Skeletal muscle tissue (tissue), 4 donors: ENCODE measurements around the gene PIR. TPM values are rescaled to one million over a fixed set of nuclear protein-coding genes. Genes with fewer than 3 reads are reported as not detected.

Experiments used
- H3K27ac ChIP-seq: one replicate; pipeline ENCODE4 v1.7.0; 2013; ENCODE audit warnings: mild to moderate bottlenecking, low read depth, low read length, inconsistent platforms
- H3K27me3 ChIP-seq, 3 donors: one replicate each; pipeline ENCODE4 v1.7.0; 2013; ENCODE audit warnings: low read length in 3 of 3; ENCODE audit not compliant: control insufficient read depth in 3 of 3, insufficient read depth in 3 of 3
- H3K36me3 ChIP-seq, 3 donors: one replicate each; pipeline ENCODE4 v1.7.0; 2013; ENCODE audit warnings: low read length in 3 of 3; ENCODE audit not compliant: control insufficient read depth in 3 of 3, insufficient read depth in 3 of 3
- H3K4me1 ChIP-seq, 3 donors: one replicate each; pipeline ENCODE4 v1.7.0; 2013; ENCODE audit warnings: low read length in 3 of 3, mild to moderate bottlenecking in 3 of 3; ENCODE audit not compliant: control insufficient read depth in 3 of 3, insufficient read depth in 3 of 3
- H3K4me3 ChIP-seq, 3 donors: one replicate each; pipeline ENCODE4 v1.7.0; 2013; ENCODE audit warnings: low read length in 3 of 3
- H3K9ac ChIP-seq, 3 donors: one replicate each; pipeline ENCODE4 v1.7.0; 2013; ENCODE audit warnings: low read length in 3 of 3, mild to moderate bottlenecking in 3 of 3, moderate library complexity in 2 of 3, low read depth in 1 of 3
- H3K9me3 ChIP-seq, 3 donors: one replicate each; pipeline ENCODE4 v1.7.0; 2013; ENCODE audit warnings: low read length in 3 of 3; ENCODE audit not compliant: control insufficient read depth in 3 of 3
- total RNA-seq: library from RNA; depleted of rRNA; stranded (reverse); fragments of >200 nt; gene quantifications from one replicate; pipeline ENCODE4 v1.2.3, GENCODE V29; 2014
- donor health status: Osteomylitis.

The PIR gene
- 3.1 TPM for total RNA-seq

DNA sequence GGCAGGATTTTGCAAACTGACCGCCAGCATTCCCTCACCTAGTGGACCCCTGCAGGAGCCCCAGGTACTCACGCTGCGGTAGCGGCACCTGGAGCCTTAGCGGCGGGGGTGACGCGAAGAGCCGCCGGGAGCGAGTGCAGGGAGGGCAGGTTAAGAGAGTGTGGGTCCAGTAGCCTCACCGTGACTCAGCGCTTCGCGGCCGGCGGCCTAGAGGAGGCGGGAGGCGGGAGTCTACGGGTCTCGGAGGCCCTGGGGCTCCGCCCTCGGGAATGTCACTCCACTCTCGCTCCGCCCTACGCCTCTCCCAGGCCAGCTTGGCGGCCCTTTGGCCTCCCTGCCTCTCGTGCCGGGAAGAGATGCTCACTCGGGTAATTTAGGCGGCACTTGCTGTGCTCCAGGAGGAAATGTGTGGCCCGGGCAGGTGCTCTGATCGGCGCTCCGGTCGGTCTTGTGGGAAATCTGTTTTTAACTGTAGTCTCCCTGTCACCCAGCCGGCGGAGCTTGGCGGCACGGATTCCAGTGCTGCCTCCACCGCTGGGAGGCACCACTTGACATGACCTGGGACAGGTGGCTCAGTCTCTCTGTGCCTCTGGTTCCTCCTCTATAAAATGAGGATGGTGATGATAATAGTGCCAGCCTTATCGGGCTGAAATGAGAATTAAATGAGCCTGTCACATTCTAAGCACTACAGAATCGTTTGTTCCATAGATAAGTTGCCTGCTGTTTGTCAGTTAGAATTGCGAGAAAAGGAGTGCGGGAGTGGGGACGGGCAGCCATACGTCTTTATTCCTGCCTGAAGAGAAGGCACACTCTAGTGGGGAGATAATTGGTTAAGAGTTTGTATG lies at the start of gene PIR:
TSS of gene PIR (minus strand) at position 216 of the 845 bp plus-strand sequence. CDS start 2,076 bp downstream, outside the sequence.
- peaks cover 6 to 12% (median 9%) of the 10 kb centered on the region in 3 donors for H3K4me1 ChIP-seq
- peaks cover 0 to 3% (median 0%) of the 10 kb centered on the region in 3 donors for H3K27me3 ChIP-seq

DNA sequence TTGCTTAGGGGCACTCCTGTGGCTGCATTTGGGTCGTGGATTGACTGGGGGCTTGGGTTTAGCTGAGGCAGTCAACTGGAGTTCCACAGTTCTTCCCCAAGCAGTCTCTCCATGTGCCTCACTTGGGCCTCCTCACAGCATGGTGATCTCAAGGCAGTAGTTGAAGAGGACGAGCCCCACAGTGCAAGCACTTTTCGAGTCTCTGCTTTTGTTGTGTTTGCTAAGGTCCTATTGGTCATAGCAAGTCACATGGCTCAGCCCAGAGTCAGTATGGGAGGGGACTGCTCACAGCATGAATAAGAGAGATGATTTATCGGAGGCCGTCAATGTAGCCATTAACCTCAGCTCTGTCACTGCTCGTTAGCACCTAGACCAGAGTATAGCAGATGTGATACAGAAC lies 37.2 kb upstream of the PIR start:
- Histone ChIP-seq H3K9ac (no peak overlapping the region), H3K9me3 (no peaks in the 10 kb centered on the region), H3K27me3 (peaks cover 0 to 5% (median 0%) of the 10 kb centered on the region in 3 donors), H3K27ac (no peak overlapping the region), H3K4me3 (no peak overlapping the region), H3K4me1 (no peaks in the 10 kb centered on the region), H3K36me3 (no peaks in the 10 kb centered on the region)

More for the DNA sequence above, at the start of gene PIR:
- peaks cover 0 to 11% (median 4%) of the 10 kb centered on the region in 3 donors for H3K36me3 ChIP-seq
- H3K9me3 ChIP-seq = no peaks in the 10 kb centered on the region
- peak within 1 kb of the TSS; percentile 72 to 87 (median 85) for H3K9ac ChIP-seq
- peak within 1 kb of the TSS; percentile 65 to 89 (median 77) for H3K4me3 ChIP-seq
- H3K27ac ChIP-seq = peak within 1 kb of the TSS; percentile 84

DNA sequence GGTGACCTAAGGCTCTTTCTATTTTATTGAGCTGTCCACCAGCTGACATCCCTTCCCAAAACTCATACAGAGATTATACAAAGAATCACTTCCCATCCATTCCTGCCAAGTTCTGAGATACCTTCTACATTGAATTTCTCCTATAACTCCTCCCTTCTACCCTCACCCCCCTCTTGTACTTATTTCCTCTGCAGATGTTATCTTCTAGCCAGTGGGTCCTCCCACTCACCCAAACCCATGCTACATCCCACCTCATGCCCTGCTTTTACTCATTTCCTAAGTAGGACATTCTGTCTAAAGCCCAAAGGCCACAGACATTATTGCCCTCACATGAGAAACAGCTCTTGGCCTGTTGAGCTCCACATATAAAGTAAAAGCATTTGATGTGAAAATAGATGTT lies 36.0 kb upstream of the PIR start:
- Histone ChIP-seq H3K27ac (no peak overlapping the region), H3K9me3 (no peaks in the 10 kb centered on the region), H3K36me3 (no peaks in the 10 kb centered on the region), H3K4me1 (no peaks in the 10 kb centered on the region), H3K9ac (no peak overlapping the region), H3K4me3 (no peak overlapping the region), H3K27me3 (peaks cover 0 to 5% (median 0%) of the 10 kb centered on the region in 3 donors)

DNA sequence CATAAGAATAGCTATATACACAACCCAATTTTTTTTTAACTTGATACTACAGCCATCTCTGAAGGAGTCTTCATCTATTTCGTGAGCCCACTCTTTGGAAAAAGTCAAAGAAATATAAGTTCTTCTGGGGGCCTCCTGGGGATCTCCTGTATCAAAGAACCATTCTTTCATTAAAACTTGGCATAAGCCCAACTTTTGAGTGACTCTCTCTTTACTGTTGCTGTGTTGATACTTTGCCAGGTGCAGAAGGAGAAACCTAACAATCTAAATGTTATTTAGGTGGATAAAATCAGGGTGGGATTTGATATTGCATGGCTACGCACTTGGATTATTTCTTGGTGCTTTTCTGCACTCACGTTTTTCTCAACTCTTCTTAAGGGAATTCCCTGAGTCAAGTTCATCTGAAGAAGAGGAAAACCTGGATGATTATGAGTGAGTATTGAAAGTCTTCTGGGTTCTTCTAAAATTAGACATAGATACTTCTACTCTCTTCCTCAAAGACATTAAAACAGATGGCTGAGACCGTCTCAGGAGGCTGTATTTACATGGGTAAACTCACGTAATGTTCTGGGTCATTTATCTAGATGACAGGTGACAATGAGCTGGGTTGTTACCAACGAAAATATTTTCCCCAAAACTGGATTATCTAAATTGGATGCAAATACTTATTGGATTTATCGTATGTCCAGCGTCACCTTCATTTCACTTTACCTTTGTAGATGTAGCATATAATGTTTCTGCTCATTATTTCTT lies 32.7 kb upstream of the PIR start:
- Histone ChIP-seq H3K4me1 (no peaks in the 10 kb centered on the region), H3K36me3 (no peaks in the 10 kb centered on the region), H3K27me3 (no peaks in the 10 kb centered on the region), H3K4me3 (no peak overlapping the region), H3K9me3 (no peaks in the 10 kb centered on the region), H3K9ac (no peak overlapping the region), H3K27ac (no peak overlapping the region)

DNA sequence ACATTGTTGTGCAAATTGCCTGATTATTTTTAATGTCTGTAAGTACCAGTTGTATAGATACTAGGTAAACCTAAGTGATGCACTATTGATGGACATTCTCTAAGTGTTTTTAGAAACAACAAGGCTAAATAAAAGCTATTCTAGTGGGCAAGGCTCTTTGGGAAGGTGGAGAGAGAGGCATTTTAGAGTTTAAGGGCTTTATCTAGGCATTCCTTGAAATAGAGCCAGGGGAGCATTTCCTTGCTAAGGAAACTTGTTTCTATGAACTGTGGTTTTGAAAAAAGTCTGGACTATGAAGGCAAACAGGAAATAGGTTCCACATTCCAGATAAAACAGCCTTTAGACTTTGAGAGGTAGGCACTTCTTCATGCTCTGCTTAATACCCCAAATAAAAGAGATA lies 31.3 kb upstream of the PIR start:
- no peaks in the 10 kb centered on the region for H3K4me1 ChIP-seq
- H3K36me3 ChIP-seq = no peaks in the 10 kb centered on the region
- no peaks in the 10 kb centered on the region for H3K27me3 ChIP-seq
- H3K27ac ChIP-seq = no peak overlapping the region
- H3K4me3 ChIP-seq = no peak overlapping the region
- no peaks in the 10 kb centered on the region for H3K9me3 ChIP-seq
- no peak overlapping the region for H3K9ac ChIP-seq

DNA sequence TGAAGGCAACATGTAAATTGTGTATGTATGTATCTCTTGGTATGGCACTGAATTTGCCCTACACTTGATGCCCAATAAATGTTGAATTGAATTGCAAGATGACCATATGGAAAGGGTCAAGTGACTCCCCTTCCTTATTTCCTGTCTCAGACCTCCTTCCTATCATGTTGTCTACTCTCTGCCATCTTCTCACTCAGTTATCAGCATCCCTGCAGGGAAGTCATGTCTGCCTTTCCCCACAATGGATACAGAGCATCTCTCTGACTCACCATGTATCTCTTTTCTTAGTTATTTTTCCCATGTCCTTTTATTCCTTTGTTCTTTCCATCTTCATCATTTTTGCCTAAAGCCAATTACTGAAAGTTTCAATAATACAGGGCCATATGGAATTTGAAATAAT lies 30.0 kb upstream of the PIR start:
- Histone ChIP-seq H3K4me3 (no peak overlapping the region), H3K36me3 (no peaks in the 10 kb centered on the region), H3K4me1 (no peaks in the 10 kb centered on the region), H3K27me3 (no peaks in the 10 kb centered on the region), H3K9ac (no peak overlapping the region), H3K9me3 (no peaks in the 10 kb centered on the region), H3K27ac (no peak overlapping the region)

DNA sequence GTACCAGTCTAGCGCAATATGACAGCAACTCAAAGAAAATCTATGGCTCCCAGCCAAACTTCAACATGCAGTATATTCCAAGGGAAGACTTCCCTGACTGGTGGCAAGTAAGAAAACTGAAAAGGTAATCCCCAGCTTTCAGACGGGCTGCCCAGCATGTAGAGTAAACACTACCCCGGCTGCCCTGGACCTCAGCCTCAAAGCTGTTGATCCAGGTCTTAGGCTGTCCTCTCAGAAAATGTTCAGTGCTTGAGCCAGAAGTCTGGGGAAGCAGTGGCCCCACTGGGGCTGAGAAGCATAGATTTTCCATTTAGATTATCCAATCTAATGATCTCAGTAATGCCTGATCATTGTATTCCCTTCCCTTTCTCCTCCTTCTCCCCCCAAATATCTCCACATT lies 29.3 kb upstream of the PIR start:
- Histone ChIP-seq H3K9ac (no peak overlapping the region), H3K36me3 (no peaks in the 10 kb centered on the region), H3K27me3 (peaks cover 0 to 2% (median 0%) of the 10 kb centered on the region in 3 donors), H3K4me1 (no peaks in the 10 kb centered on the region), H3K9me3 (no peaks in the 10 kb centered on the region), H3K27ac (no peak overlapping the region), H3K4me3 (no peak overlapping the region)

DNA sequence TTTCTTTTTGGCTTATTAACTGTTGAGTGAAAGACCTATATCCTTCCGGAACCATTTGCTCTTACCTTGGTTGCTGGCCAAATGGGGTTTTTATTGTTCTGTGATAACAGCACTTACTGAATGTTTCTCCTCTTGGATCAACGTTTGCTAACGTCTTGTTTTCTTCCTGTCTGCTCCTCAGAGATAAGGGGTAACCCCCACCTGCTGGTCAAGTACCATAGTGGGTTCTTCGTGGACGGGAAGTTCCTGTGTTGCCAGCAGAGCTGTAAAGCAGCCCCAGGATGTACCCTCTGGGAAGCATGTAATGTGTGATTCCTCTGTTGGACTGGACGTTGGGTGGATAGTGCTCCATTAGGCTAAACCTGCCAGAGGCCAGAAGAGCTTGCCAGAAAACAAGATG lies 22.8 kb upstream of the PIR start:
- H3K27me3 ChIP-seq = peaks cover 0 to 4% (median 0%) of the 10 kb centered on the region in 3 donors
- H3K9me3 ChIP-seq = no peaks in the 10 kb centered on the region
- H3K36me3 ChIP-seq = no peaks in the 10 kb centered on the region
- no peak overlapping the region for H3K27ac ChIP-seq
- no peak overlapping the region for H3K9ac ChIP-seq
- H3K4me3 ChIP-seq = no peak overlapping the region
- H3K4me1 ChIP-seq = no peaks in the 10 kb centered on the region

DNA sequence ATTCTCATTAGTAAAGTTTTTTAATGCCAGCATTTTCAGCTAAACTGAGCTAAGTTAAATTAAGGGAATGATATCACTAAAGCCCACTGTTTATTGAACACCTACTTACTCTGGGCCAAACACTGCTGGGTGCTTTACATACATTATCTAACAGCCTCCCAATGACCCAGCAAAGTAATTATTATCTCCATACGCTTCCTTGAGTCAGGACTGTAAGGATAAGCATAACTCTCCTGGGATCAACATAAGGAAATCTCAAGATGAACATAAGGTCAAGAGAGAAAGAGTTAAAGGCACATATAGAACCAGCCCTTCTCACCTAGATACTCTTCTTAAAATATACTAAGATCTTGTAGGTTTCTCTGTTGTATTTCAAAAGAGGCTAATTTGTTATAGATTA lies 21.1 kb upstream of the PIR start:
- no peak overlapping the region for H3K27ac ChIP-seq
- no peak overlapping the region for H3K9ac ChIP-seq
- H3K4me1 ChIP-seq = no peaks in the 10 kb centered on the region
- H3K4me3 ChIP-seq = no peak overlapping the region
- no peaks in the 10 kb centered on the region for H3K9me3 ChIP-seq
- H3K36me3 ChIP-seq = no peaks in the 10 kb centered on the region
- peaks cover 0 to 4% (median 0%) of the 10 kb centered on the region in 3 donors for H3K27me3 ChIP-seq

DNA sequence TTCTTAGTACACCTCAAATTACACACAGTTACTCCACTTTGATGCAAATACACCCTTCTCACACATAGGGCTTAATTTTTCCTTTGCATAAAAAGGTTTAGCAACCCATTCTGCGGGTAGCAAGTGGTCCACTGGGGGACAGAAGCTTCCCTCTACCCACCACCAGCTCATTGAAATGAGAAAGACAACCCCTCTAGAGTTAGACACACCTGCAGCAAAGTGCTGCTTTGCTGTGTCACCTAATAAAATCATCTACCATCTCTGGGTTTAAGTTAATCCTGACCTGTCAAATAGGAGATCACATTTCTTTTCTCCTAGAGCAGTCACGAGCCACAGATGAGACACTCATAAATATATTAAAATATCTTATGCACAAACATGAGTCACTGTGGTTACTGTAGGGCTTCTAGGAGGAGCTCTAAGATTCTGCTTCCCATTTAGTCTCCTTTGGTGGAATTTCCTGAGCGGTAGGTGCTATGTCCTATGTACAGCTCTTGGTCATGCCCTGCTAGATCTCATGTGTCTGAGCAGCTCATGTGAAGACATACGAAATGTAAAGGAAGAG lies 19.4 kb upstream of the PIR start:
- Histone ChIP-seq H3K9ac (no peak overlapping the region), H3K27me3 (peaks cover 0 to 2% (median 0%) of the 10 kb centered on the region in 3 donors), H3K36me3 (no peaks in the 10 kb centered on the region), H3K4me1 (no peaks in the 10 kb centered on the region), H3K27ac (no peak overlapping the region), H3K9me3 (no peaks in the 10 kb centered on the region), H3K4me3 (no peak overlapping the region)
